Hepatocyte (in vitro differentiated cells): ENCODE measurements around the gene PTPRN2.

Experiments
- EZH2 ChIP-seq: fragments of 200-600 bp; sonication (generic); IDR thresholded peaks from 2 replicates; pipeline ENCODE4 v1.6.1; 2016; ENCODE audit warnings: antibody characterized with exemption, mild to moderate bottlenecking, borderline replicate concordance
- EZH2phosphoT487 ChIP-seq: fragments of 200-600 bp; sonication (generic); IDR thresholded peaks from one replicate; pipeline ENCODE4 v1.6.1; 2018; ENCODE audit warnings: antibody characterized with exemption, mild to moderate bottlenecking, low read depth, moderate library complexity; ENCODE audit not compliant: unreplicated experiment, severe bottlenecking
- TF ChIP-seq, protein P1 (sequence below): fragments of 200-600 bp; sonication (generic); IDR thresholded peaks from 2 replicates; pipeline ENCODE4 v1.5.1; 2016; ENCODE audit warnings: antibody characterized with exemption, mild to moderate bottlenecking; ENCODE audit not compliant: poor library complexity

- TF ChIP-seq EZH2, result no peak
- TF ChIP-seq, protein P1, sequence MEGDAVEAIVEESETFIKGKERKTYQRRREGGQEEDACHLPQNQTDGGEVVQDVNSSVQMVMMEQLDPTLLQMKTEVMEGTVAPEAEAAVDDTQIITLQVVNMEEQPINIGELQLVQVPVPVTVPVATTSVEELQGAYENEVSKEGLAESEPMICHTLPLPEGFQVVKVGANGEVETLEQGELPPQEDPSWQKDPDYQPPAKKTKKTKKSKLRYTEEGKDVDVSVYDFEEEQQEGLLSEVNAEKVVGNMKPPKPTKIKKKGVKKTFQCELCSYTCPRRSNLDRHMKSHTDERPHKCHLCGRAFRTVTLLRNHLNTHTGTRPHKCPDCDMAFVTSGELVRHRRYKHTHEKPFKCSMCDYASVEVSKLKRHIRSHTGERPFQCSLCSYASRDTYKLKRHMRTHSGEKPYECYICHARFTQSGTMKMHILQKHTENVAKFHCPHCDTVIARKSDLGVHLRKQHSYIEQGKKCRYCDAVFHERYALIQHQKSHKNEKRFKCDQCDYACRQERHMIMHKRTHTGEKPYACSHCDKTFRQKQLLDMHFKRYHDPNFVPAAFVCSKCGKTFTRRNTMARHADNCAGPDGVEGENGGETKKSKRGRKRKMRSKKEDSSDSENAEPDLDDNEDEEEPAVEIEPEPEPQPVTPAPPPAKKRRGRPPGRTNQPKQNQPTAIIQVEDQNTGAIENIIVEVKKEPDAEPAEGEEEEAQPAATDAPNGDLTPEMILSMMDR, result no peak
- no peak for TF ChIP-seq EZH2phosphoT487
Observed at GRCh38 chr7:158386866-158387545, 200.6 kb downstream of the PTPRN2 start.
